LNCaP clone FGC (cell line): ENCODE measurements around the gene SPATA32.

Experiments used
- DNase-seq: peaks from one replicate; pipeline ENCODE4 v3.0.0-alpha.2; 2011; ENCODE audit warnings: low read depth
- H3K4me3 ChIP-seq: 2 replicates; pipeline ENCODE4 v1.5.1; 2011; ENCODE audit warnings: mild to moderate bottlenecking, low read depth, low read length, control low read depth
- CTCF ChIP-seq: IDR thresholded peaks from 2 replicates; pipeline ENCODE4 v1.5.1; 2012; ENCODE audit warnings: mild to moderate bottlenecking; ENCODE audit not compliant: control insufficient read depth, insufficient read depth; ENCODE audit errors: extremely low read depth

Gene SPATA32

GRCh38 chr17:45244725-45245656 lies 16.9 kb downstream of the SPATA32 start:
- no peak for TF ChIP-seq CTCF
- no peak for DNase-seq
- no peak overlapping the region for H3K4me3 ChIP-seq

DNA sequence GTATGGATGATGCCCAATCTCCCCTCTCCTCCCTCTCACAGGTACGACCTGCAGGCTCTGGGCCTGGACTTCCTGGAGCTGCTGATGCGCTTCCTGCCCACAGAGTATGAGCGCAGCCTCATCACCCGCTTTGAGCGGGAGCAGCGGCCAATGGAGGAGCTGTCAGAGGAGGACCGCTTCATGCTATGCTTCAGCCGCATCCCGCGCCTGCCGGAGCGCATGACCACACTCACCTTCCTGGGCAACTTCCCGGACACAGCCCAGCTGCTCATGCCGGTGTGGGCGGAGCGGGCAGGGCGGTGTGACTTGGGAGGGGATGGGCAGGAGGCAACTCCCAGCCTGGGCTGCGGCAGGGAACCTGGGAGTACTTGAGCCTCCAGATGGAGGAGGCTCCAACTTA lies 18.1 kb downstream of the SPATA32 start:
- no peak for DNase-seq
- H3K4me3 ChIP-seq: no peak overlapping the region
- no peak for TF ChIP-seq CTCF

GRCh38 chr17:45242029-45242414 lies 19.9 kb downstream of the SPATA32 start:
- no peak for DNase-seq
- H3K4me3 ChIP-seq: no peak overlapping the region
- TF ChIP-seq CTCF: no peak

DNA sequence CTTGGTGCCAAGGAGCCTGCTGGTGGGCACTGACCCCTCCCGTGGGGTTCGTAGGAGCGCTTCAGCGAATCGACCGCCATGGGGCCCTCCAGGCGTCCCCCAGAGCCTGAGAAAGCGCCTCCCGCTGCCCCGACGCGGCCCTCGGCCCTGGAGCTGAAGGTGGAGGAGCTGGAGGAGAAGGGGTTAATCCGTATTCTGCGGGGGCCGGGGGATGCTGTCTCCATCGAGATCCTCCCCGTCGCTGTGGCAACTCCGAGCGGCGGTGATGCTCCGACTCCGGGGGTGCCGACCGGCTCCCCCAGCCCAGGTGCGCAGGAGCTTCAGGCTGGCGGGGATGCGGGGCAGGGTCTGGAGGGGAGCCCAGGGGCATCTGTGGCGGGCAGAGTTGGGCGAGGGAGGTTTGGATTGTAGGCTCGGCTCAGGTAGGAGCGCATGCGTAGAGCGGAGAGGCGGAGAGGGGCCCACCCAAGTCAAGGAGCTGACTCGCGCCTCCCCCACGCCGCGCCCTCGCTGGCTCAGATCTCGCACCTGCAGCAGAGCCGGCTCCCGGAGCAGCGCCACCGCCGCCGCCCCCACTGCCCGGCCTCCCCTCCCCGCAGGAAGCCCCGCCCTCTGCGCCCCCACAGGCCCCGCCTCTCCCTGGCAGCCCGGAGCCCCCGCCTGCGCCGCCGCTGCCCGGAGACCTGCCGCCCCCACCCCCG lies 20.4 kb downstream of the SPATA32 start:
- DNase-seq: no peak
- H3K4me3 ChIP-seq: peak overlapping the region; percentile 21; the same call in 1 of the 2 replicates
- no peak for TF ChIP-seq CTCF

DNA sequence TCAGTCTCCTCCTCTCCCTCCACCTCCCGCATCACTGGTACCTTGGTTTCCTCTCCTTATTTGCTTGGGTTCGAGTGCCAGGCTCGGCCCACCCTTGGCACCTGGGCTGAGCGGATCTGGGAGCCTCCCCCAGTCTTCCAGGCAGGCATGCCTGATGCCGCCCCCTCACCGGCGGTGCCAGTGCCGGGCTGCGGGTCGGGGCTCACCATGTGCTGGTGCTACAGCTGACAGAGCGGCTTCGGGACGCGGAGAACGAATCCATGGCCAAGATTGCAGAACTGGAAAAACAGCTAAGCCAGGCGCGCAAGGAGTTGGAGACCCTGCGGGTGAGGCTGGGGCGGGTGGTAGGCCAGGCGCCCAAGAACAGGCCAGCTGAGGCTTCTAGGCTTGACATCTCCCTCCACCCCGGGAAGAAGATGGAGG lies 21.0 kb downstream of the SPATA32 start:
- TF ChIP-seq CTCF: no peak
- H3K4me3 ChIP-seq: peak overlapping the region; percentile 21; the same call in 1 of the 2 replicates

GRCh38 chr17:45238155-45238774 lies 23.6 kb downstream of the SPATA32 start:
- no peak for TF ChIP-seq CTCF
- DNase-seq: no peak
- H3K4me3 ChIP-seq: no peak overlapping the region

More for the DNA sequence above, 21.0 kb downstream of the SPATA32 start:
- no peak for DNase-seq
